Loucy (cell line): ENCODE results near the gene MRNIP.

ENCODE experiments used
- H2AFZ ChIP-seq: fragments of 200-600 bp; sonication (generic); 2 replicates; pipeline ENCODE4 v1.6.0; 2016; ENCODE audit warnings: antibody characterized with exemption, mild to moderate bottlenecking, low read length, moderate library complexity
- H3F3A ChIP-seq: fragments of 200-600 bp; 2 replicates; pipeline ENCODE4 v1.6.0; 2016; ENCODE audit warnings: antibody characterized with exemption, low read depth, mild to moderate bottlenecking
- H3K27me3 ChIP-seq: fragments of 200-600 bp; sonication (generic); 2 replicates; pipeline ENCODE4 v1.6.1; 2014; ENCODE audit warnings: low read length, mild to moderate bottlenecking; ENCODE audit not compliant: insufficient read depth, poor library complexity, severe bottlenecking
- H3K36me3 ChIP-seq: fragments of 200-600 bp; sonication (generic); 2 replicates; pipeline ENCODE4 v1.6.1; 2016; ENCODE audit warnings: low read length; ENCODE audit not compliant: insufficient read depth
- H3K4me1 ChIP-seq: fragments of 200-600 bp; sonication (generic); 2 replicates; pipeline ENCODE4 v1.5.1; 2014; ENCODE audit warnings: low read length, mild to moderate bottlenecking; ENCODE audit not compliant: insufficient read depth, poor library complexity, severe bottlenecking
- H3K4me2 ChIP-seq: fragments of 200-600 bp; sonication (generic); 2 replicates; pipeline ENCODE4 v1.6.0; 2014; ENCODE audit warnings: antibody characterized with exemption, low read length, low read depth, mild to moderate bottlenecking; ENCODE audit not compliant: poor library complexity, severe bottlenecking
- H3K4me3 ChIP-seq: fragments of 200-600 bp; sonication (generic); 2 replicates; pipeline ENCODE4 v1.5.1; 2014; ENCODE audit warnings: low read length, mild to moderate bottlenecking, mixed read lengths; ENCODE audit not compliant: poor library complexity, severe bottlenecking
- H3K79me2 ChIP-seq: fragments of 200-600 bp; sonication (generic); 2 replicates; pipeline ENCODE4 v1.6.1; 2014; ENCODE audit warnings: low read length; ENCODE audit not compliant: insufficient read depth
- H3K9ac ChIP-seq: fragments of 200-600 bp; sonication (generic); 2 replicates; pipeline ENCODE4 v1.6.0; 2014; ENCODE audit warnings: mild to moderate bottlenecking, low read depth, low read length, moderate library complexity; ENCODE audit not compliant: poor library complexity, severe bottlenecking
- H3K9me2 ChIP-seq: fragments of 200-600 bp; sonication (generic); replicated peaks from 2 replicates; pipeline ENCODE4 v1.6.1; 2016; ENCODE audit warnings: low read depth, low read length, mixed read lengths
- H3K9me3 ChIP-seq: fragments of 200-600 bp; sonication (generic); 2 replicates; pipeline ENCODE4 v1.6.1; 2014; ENCODE audit warnings: mild to moderate bottlenecking, antibody characterized with exemption, low read length, low read depth; ENCODE audit not compliant: insufficient read depth
- H4K20me1 ChIP-seq: fragments of 200-600 bp; sonication (generic); 2 replicates; pipeline ENCODE4 v1.6.0; 2014; ENCODE audit warnings: antibody characterized with exemption, low read length, mild to moderate bottlenecking; ENCODE audit not compliant: insufficient read depth, poor library complexity, severe bottlenecking
- CTCF ChIP-seq: fragments of 200-600 bp; sonication (generic); conservative IDR thresholded peaks from 2 replicates; pipeline ENCODE4 v1.5.1; 2014; ENCODE audit warnings: mild to moderate bottlenecking, antibody characterized with exemption, low read length
- EZH2phosphoT487 ChIP-seq: fragments of 200-600 bp; IDR thresholded peaks from 2 replicates; pipeline ENCODE4 v1.6.1; 2018; ENCODE audit warnings: antibody characterized with exemption, mild to moderate bottlenecking, moderate library complexity, borderline replicate concordance

MRNIP gene

GRCh38 chr5:179822444-179822990 is 36.1 kb downstream of the MRNIP start:
- TF ChIP-seq CTCF (no peak), EZH2phosphoT487 (no peak)
- no peaks in the 10 kb centered on the region for H3K9me3 ChIP-seq
- no peak overlapping the region for H2AFZ ChIP-seq
- no peaks in the 10 kb centered on the region for H3F3A ChIP-seq
- H3K9me2 ChIP-seq, result no peaks in the 10 kb centered on the region
- peaks cover 12% of the 10 kb centered on the region for H3K4me1 ChIP-seq
- H4K20me1 ChIP-seq, result peaks cover 8% of the 10 kb centered on the region
- H3K4me2 ChIP-seq, result peak overlapping the region; percentile 73
- H3K36me3 ChIP-seq, result no peaks in the 10 kb centered on the region
- peak overlapping the region; percentile 25 for H3K4me3 ChIP-seq
- H3K79me2 ChIP-seq, result peaks cover 13% of the 10 kb centered on the region; the same call in 1 of the 2 replicates
- no peaks in the 10 kb centered on the region for H3K27me3 ChIP-seq
- H3K9ac ChIP-seq, result no peak overlapping the region

DNA sequence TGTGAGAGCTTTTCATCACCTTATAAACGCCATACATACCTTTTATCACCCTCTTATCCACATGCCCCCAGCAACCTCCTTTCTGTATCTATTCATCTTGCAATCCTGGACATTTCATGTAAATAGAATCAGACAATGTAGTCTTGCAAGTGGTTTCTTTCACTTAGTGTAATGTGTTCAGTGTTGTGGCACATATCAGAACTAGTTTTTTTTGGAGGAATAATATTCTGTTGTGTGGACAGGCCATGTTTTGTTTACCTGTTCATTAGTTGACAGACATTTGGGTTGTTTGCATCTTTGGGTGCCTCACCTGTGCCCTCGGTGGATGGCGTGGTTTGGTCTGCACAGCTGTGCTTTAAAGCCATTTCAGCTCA is 36.6 kb downstream of the MRNIP start:
- H3F3A ChIP-seq, result no peaks in the 10 kb centered on the region
- no peak for TF ChIP-seq CTCF
- no peak for TF ChIP-seq EZH2phosphoT487
- H2AFZ ChIP-seq, result no peak overlapping the region
- no peaks in the 10 kb centered on the region for H3K27me3 ChIP-seq
- no peak overlapping the region for H3K9ac ChIP-seq
- H3K4me2 ChIP-seq, result peak overlapping the region; percentile 73
- no peaks in the 10 kb centered on the region for H3K36me3 ChIP-seq
- peaks cover 13% of the 10 kb centered on the region; the same call in 1 of the 2 replicates for H3K79me2 ChIP-seq
- H3K9me2 ChIP-seq, result no peaks in the 10 kb centered on the region
- peak overlapping the region; percentile 79 for H3K4me3 ChIP-seq
- H3K9me3 ChIP-seq, result no peaks in the 10 kb centered on the region
- H3K4me1 ChIP-seq, result peaks cover 12% of the 10 kb centered on the region
- H4K20me1 ChIP-seq, result peaks cover 8% of the 10 kb centered on the region

GRCh38 chr5:179821298-179822058 is 37.1 kb downstream of the MRNIP start:
- H3F3A ChIP-seq, result no peaks in the 10 kb centered on the region
- H3K4me1 ChIP-seq, result peaks cover 12% of the 10 kb centered on the region
- H4K20me1 ChIP-seq, result peaks cover 8% of the 10 kb centered on the region
- H3K4me2 ChIP-seq, result peak overlapping the region; percentile 73
- H3K9ac ChIP-seq, result peak overlapping the region; percentile 82
- H3K79me2 ChIP-seq, result peaks cover 13% of the 10 kb centered on the region; the same call in 1 of the 2 replicates
- H3K9me3 ChIP-seq, result no peaks in the 10 kb centered on the region
- H2AFZ ChIP-seq, result no peak overlapping the region
- H3K9me2 ChIP-seq, result no peaks in the 10 kb centered on the region
- H3K27me3 ChIP-seq, result no peaks in the 10 kb centered on the region
- no peaks in the 10 kb centered on the region for H3K36me3 ChIP-seq
- TF ChIP-seq EZH2phosphoT487, result no peak
- TF ChIP-seq CTCF, result no peak
- peak overlapping the region; percentile 79 for H3K4me3 ChIP-seq
